LNCaP clone FGC (cell line): ENCODE results near the gene GJB2.

Experiments used
- DNase-seq: peaks from one replicate; pipeline ENCODE4 v3.0.0-alpha.2; 2011; ENCODE audit warnings: low read depth
- H3K4me3 ChIP-seq: 2 replicates; pipeline ENCODE4 v1.5.1; 2011; ENCODE audit warnings: mild to moderate bottlenecking, low read depth, low read length, control low read depth
- CTCF ChIP-seq: IDR thresholded peaks from 2 replicates; pipeline ENCODE4 v1.5.1; 2012; ENCODE audit warnings: mild to moderate bottlenecking; ENCODE audit not compliant: control insufficient read depth, insufficient read depth; ENCODE audit errors: extremely low read depth

Gene GJB2

GRCh38 chr13:20192836-20193161 is at the start of gene GJB2:
Gene GJB2, minus strand, starts transcription at chr13:20192938. Its CDS starts 3,357 bp downstream, at chr13:20189581.
- TF ChIP-seq CTCF: no peak
- H3K4me3 ChIP-seq: peak within 1 kb of the TSS; percentile 43
- DNase-seq: no peak

GRCh38 chr13:20241593-20241992 is 48.9 kb upstream of the GJB2 start:
- no peak overlapping the region for H3K4me3 ChIP-seq
- TF ChIP-seq CTCF: no peak
- no peak for DNase-seq

- TF ChIP-seq CTCF: no peak
- no peak overlapping the region for H3K4me3 ChIP-seq
- DNase-seq: no peak
Observed at GRCh38 chr13:20239748-20240147, 47.0 kb upstream of the GJB2 start.

GRCh38 chr13:20232556-20233277 is 40.0 kb upstream of the GJB2 start:
- no peak overlapping the region; the same call in 1 of the 2 replicates for H3K4me3 ChIP-seq

GRCh38 chr13:20231839-20232555 is 39.3 kb upstream of the GJB2 start, which contains the start of gene GJB6:
Gene GJB6, minus strand, starts transcription at chr13:20232319. Its CDS starts 8,839 bp downstream, at chr13:20223480.
- TF ChIP-seq CTCF: peak; percentile 29; the same call in 1 of the 2 replicates
- H3K4me3 ChIP-seq: peak within 1 kb of the TSS; percentile 28; the same call in 1 of the 2 replicates
- no peak for DNase-seq

More at GRCh38 chr13:20232556-20233277, 40.0 kb upstream of the GJB2 start:
- no peak for DNase-seq
- no peak for TF ChIP-seq CTCF

GRCh38 chr13:20230913-20231838 is 38.4 kb upstream of the GJB2 start:
- H3K4me3 ChIP-seq: peak overlapping the region; percentile 28; the same call in 1 of the 2 replicates
- TF ChIP-seq CTCF: no peak
- DNase-seq: no peak
